ENCODE measurements around the gene CCDC28A.

- no peak for TF ChIP-seq TCF7L2 (IDR thresholded peaks at IDR 0.05; ENCODE audit: borderline replicate concordance, extremely low read depth, insufficient read depth, insufficient read length)
- no peak for TF ChIP-seq POLR2A (IDR thresholded peaks at IDR 0.05; ENCODE audit: borderline replicate concordance, extremely low read depth, insufficient read depth, insufficient read length)
- TF ChIP-seq CTCF (IDR thresholded peaks at IDR 0.05 in 2 of 3, conservative IDR thresholded peaks at IDR 0.05 in 1 of 3; ENCODE audit: borderline replicate concordance in 1 of 3, insufficient read depth in 1 of 3, low read depth in 2 of 3, low read length in 2 of 3) = no peak
- no peak for TF ChIP-seq YY1 (IDR thresholded peaks at IDR 0.05; ENCODE audit: extremely low read depth, insufficient replicate concordance, low read depth, low read length)
- TF ChIP-seq CEBPB (IDR thresholded peaks at IDR 0.05; ENCODE audit: low read depth) = no peak
- no peak for TF ChIP-seq RAD21 (IDR thresholded peaks at IDR 0.05; ENCODE audit: low read depth)
- TF ChIP-seq POLR2AphosphoS5 (IDR thresholded peaks at IDR 0.05; ENCODE audit: low read depth, low read length) = no peak
- TF ChIP-seq JUND (IDR thresholded peaks at IDR 0.05) = no peak
- TF ChIP-seq SP1 (IDR thresholded peaks at IDR 0.05; ENCODE audit: low read depth) = no peak
- no peak for TF ChIP-seq EGR1 (IDR thresholded peaks at IDR 0.05; ENCODE audit: low read depth)
- no peak for TF ChIP-seq MAX (IDR thresholded peaks at IDR 0.05)
- no peak for TF ChIP-seq ZBTB33 (IDR thresholded peaks at IDR 0.05; ENCODE audit: extremely low read depth, insufficient replicate concordance, low read length)
These were observed 44.9 kb upstream of the CCDC28A start for GRCh38 chr6:138728662-138729061.

Data from HCT116 (cell line).